DMS79 treated with DMSO at 0.1 percent for 48 hours (cell line): ENCODE data around the gene CAPN12.

ENCODE experiments used
- DNase-seq: peaks from one replicate; lab custom pipeline; 2025; lab: John Stamatoyannopoulos, UW

Gene CAPN12

GRCh38 chr19:38696729-38697055 lies 47.6 kb downstream of the CAPN12 start:
- no peak for DNase-seq

- DNase-seq, result no peak
Measured at GRCh38 chr19:38695832-38696728, 48.2 kb downstream of the CAPN12 start.

GRCh38 chr19:38695317-38695683 lies 49.0 kb downstream of the CAPN12 start:
- no peak for DNase-seq

GRCh38 chr19:38693380-38694223 lies 50.7 kb downstream of the CAPN12 start:
- no peak for DNase-seq

- no peak for DNase-seq
Measured at GRCh38 chr19:38692458-38693379, 51.6 kb downstream of the CAPN12 start.

GRCh38 chr19:38691938-38692457 lies 52.3 kb downstream of the CAPN12 start:
- DNase-seq, result no peak

GRCh38 chr19:38690832-38691231 lies 53.4 kb downstream of the CAPN12 start:
- DNase-seq, result no peak

- no peak for DNase-seq
Measured at GRCh38 chr19:38690146-38690545, 54.1 kb downstream of the CAPN12 start.

- DNase-seq, result no peak
Measured at GRCh38 chr19:38687837-38688378, 56.4 kb downstream of the CAPN12 start.

GRCh38 chr19:38686530-38686888 lies 57.8 kb downstream of the CAPN12 start:
- no peak for DNase-seq

GRCh38 chr19:38685666-38686529 lies 58.4 kb downstream of the CAPN12 start:
- no peak for DNase-seq

GRCh38 chr19:38684862-38685665 lies 59.2 kb downstream of the CAPN12 start:
- no peak for DNase-seq

- no peak for DNase-seq
Measured at GRCh38 chr19:38684078-38684861, 60.0 kb downstream of the CAPN12 start.

- peak; percentile 33 for DNase-seq
Measured at GRCh38 chr19:38683393-38684077, 60.7 kb downstream of the CAPN12 start.

- DNase-seq, result no peak
Measured at GRCh38 chr19:38682872-38683392, 61.3 kb downstream of the CAPN12 start.

GRCh38 chr19:38682195-38682867 lies 61.9 kb downstream of the CAPN12 start:
- no peak for DNase-seq
